Stimulated activated CD4-positive, alpha-beta T cell treated with anti-CD3 and anti-CD28 coated beads, Interleukin-2, amount 100 ng/mL, for 4 hours (primary cell): ENCODE results near the gene RTF1.
"Not testable (repeated sequence)": the region's sequence is repeated elsewhere in the genome, so short reads cannot be mapped to it uniquely, and the experiment has no call there.

Experiments
- DNase-seq: peaks from one replicate; pipeline ENCODE4 v3.0.0-alpha.2; 2020; ENCODE audit warnings: low read depth

Gene RTF1

DNA sequence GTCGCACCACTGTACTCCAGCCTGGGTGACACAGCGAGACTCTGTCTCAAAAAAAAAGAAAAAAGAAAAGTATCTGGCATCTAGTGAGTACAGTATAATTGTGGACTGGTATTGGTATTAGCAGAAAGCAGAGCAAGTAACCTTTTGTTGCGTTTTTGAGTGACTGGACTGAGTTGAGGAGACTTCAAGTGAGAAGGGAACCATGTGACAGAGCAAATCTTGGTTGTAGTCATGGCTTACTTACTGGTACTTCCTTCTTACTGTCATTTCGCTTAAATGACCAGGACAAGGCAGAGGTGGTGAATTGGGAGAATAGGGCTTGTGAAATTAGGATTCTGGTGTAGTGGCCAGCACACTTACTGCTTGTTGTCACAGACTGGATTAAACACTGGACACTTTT, 20.6 kb downstream of the RTF1 start:
- no peak for DNase-seq

DNA sequence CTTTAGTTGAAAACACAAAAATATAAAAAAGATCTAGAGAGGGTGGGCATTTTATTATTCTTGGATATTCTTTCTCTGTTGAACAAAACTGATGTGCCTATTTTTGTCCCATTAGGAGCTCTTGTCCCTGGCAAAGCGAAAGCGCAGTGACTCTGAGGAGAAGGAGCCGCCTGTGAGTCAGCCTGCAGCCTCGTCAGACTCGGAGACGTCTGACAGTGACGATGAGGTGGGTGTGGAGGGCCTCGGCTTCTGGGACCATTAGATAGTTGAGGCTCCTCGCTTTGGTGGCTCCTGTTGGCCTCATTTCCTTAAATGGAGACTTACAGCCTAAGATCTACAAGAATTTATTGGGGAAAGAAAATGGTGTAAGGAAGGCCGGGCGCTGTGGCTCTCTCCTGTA, 21.3 kb downstream of the RTF1 start:
- no peak for DNase-seq

DNA sequence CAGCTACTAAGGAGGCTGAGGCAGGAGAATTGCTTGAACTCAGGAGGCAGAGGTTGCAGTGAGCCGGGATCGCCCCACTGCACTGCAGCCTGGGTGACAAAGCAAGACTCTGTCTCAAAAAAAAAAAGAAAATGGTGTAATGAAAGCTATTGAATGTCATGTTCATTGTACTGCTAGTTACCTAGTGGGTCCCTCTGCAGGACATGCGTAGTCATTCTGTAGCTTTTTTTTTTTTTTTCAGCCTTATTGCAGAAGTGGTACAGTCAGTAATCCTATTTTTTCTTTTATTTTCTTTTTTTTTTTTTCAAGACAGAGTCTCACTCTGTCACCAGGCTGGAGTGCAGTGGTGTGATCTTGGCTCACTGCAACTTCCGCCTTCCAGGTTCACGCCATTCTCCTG, 21.9 kb downstream of the RTF1 start:
- not testable (repeated sequence) for DNase-seq

DNA sequence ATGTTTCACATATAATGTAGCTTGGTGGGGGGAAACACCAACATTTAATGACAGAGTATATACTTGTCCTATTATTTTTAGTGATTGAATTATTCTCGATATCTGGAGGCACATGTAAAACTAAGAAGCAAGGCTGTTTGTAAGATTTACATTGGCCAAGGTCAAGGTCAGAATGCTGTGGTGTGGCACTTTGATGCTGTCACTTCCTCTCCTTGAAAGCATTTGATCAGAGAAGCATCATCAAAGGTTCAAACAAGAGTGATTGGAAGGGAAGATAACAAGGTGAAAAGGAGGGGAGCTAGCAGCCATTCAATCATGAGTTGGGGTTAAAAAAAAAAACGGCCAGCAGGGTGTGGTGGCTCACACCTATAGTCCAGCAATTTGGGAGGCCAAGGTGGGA, 26.4 kb downstream of the RTF1 start:
- no peak for DNase-seq

DNA sequence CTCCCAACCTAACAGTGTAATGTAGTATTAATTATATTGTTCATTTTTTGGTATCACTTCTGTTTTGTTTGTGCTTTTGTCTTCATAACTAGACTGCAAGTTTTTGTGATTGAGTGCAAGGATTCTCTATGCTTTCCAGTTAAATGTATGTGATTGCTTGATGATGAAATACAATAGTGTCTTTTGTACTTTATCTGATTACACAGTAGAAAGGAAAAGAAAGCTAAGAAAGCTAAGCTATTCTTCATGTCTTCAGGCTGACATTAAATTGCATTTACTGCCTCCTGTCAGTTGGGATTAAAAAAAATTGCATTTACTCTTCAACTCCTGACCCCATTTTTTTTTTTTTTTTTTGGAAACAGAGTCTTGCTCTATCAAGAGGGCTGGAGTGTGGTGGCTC, 28.5 kb downstream of the RTF1 start:
- DNase-seq, result no peak

DNA sequence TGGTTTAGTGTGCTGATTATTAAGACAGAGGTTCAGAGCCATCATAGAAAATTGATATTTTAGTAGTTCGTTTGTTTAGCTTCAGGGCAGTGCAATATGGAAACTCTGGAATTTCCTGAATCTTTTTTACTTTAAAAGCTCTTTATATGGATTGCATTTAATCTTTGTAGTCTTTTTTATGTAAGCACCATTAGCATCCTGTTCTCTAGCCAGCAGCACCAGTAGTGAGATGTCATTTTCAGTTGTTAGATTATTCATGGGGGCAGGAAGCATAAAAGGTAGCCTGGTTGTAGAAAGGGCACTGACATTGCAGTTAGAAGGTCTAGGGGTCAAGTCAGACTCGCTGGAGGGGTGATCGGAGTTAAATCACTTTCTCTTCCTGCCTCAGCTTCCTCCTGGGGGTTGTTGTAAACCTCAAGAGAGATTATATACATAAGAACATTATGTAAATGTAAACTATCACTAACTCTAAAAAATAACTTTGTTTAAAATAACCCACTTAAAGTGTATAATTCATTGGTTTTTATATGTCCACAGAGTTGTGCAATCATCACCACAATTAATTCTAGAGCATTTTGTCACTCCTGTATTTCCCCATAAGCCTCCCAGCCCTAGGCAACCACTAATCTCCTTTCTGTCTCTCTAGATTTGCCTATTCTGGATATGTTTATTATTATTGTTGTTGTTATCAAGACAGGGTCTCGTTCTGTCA, 45.3 kb downstream of the RTF1 start:
- no peak for DNase-seq

DNA sequence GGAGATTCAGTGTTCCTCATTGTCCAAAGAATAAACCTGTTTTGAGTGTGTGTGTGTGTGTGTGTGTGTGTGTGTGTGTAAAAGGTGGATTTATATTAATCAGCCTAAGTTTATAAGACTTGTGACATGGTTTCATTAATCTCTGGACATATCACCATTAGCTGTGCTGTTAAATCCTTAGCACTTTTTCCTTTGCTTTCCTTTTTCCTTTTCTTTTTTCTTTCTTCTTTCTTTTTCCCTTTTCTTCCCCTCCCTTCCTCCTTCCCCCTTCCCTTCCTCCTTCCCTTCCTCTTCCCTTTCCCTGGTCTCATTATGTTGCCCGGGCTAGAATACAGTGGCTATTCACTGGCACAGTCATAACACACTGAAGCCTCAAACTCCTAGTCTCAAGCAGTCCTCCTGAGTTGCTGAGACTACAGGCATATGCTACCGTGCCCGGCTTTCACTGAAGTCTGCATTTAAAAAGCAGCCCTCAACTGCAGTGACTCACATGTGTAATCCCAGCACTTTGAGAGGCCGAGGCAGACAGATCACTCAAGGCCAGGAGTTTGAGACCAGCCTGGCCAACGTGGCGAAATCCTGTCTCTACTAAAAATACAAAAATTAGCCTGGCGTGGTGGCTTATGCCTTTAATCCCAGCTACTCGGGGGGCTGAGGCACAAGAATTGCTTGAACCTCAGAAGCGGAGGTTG, 48.1 kb downstream of the RTF1 start:
- no peak for DNase-seq

DNA sequence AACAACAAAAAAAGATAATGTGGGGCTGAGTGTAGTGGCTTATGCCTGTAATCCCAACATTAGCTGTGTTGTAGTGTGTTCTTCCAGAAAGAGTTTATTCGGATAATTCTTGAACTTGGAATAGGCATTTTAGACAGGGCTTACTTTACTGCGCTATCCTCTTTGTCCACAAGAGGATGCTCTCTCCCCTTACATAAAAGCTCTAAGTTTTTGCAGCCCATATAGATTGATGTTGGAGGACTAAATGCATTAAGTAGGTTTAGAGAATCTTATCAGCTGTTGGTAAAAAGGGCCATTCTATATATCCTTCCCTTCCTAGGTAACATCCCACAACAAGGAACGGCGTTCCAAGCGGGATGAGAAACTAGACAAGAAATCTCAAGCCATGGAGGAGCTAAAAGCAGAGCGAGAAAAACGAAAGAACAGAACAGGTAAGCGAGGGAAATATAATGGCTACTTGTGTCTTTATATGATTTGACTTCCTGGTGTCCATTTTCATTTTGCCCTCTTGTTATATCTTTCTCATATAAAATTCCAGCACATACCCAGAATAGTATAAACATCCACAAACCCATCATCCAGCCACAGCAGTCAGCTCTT, 49.0 kb downstream of the RTF1 start:
- DNase-seq, result no peak

DNA sequence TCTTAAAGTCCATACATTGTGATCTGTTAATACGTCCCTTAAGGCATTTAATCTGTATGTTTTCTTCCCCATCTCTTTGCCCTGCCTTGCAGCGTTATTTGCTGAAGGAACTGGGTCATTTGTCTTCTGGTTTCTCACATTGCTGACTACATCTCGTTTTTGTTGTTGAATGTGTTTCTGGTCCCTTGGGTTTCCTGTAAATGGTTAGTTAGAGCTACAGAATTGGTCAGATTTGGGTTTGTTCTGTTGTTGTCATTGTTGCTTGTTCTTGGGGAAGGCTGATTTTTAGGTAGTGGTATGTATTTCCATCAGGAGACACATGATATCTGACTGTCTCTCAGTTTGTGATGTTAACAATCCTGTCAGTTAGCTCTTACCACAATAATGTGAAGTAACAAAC, 49.8 kb downstream of the RTF1 start:
- no peak for DNase-seq

DNA sequence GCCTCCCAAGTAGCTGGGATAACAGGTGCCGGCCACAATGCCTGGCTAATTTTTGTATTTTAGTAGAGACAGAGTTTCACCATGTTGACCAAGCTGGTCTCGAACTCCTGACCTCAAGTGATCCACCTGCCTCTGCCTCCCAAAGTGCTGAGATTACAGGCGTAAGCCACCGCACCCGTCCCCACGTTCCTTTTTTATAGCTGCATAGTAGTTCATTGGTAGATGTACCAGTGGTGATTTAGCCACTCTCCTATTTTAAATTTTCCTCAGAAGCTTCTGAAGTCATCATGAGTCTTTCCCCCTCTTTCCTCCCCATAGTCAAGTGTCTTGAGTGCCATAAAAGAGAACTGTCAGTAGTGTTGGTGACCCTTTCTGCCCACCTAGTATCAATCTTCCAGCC, 52.7 kb downstream of the RTF1 start:
- not testable (repeated sequence) for DNase-seq

DNA sequence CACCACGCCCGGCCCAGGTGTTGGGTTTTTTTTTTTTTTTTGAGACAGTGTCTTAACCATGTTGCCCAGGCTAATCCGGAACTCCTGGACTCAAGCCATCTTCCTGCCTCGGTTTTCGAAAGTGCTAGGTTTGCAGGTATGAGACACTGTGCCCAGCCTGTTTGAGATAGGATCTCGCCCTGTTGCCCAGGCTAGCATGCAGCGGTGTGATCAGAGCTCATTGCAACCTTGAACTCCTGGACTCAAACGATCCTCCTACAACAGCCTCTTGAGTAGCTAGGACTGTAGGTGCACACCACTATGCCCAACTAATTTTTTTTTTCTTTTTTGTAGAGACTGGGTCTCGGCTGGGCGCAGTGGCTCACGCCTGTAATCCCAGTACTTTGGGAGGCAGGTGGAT, 56.5 kb downstream of the RTF1 start:
- DNase-seq, result no peak

DNA sequence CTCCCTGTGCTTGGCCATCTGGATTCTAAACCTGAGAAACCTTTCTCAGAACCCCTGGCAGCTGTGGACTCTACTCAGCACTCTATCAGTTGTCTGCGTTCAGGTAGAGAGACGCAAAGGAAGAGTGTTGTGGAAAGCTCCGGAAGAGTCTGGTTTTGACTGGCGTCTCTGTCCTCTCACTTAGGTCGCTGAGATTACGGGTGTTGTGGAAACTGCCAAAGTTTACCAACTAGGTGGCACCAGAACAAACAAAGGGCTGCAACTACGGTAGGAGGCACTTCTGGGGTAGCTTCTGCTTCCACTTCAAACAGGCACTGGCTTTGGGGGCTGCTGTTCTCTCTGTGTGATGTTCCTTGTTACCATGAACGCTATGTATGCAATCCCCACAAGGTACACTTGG, 57.5 kb downstream of the RTF1 start:
- no peak for DNase-seq

DNA sequence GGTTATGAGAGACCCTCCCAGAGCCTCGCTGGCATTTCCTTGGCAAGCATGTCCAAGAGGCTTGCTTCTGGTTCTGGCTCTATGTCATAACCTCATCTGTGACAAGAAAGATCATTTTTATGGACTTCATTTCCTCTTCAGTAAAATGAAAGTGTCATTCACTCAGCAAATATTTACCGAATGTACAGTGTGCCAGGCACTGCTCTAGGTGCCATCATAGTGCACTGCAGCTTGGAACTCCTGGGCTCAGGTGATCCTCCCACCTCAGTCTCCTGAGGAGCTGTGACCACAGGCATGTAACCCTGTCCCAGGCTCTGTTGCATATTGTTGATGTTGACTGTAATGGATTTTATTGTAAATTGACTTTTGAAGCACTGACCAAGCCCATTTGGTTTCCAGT, 58.0 kb downstream of the RTF1 start:
- DNase-seq, result no peak

DNA sequence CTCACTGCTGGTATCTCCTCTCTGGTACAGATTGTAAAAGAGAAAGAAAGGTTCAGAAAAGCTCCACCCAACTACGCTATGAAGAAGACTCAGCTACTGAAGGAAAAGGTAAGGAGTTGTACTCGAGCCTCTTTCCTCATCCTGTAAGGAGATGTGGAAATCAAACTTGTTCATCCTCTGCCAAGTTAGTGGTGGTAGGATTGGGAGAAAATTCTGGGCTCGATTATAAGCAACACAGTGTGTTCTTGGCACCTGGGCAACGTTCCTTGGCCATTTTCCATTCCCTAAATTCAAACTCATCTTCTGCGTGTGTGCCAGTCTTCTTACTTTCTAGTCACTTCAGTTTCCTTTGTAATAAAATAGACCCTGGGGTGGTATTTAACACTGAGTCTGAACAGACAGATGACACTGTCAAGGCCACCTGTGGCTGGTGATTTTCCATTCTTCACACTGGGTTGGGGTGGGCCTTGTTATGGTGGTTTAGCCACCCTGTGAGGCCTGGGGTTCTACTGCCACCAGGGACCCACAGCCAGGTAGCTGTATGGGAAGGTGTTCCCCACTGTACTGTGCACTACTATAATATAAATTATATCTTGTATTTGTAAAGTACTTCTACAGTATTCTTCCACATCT, 59.6 kb downstream of the RTF1 start:
- no peak for DNase-seq

DNA sequence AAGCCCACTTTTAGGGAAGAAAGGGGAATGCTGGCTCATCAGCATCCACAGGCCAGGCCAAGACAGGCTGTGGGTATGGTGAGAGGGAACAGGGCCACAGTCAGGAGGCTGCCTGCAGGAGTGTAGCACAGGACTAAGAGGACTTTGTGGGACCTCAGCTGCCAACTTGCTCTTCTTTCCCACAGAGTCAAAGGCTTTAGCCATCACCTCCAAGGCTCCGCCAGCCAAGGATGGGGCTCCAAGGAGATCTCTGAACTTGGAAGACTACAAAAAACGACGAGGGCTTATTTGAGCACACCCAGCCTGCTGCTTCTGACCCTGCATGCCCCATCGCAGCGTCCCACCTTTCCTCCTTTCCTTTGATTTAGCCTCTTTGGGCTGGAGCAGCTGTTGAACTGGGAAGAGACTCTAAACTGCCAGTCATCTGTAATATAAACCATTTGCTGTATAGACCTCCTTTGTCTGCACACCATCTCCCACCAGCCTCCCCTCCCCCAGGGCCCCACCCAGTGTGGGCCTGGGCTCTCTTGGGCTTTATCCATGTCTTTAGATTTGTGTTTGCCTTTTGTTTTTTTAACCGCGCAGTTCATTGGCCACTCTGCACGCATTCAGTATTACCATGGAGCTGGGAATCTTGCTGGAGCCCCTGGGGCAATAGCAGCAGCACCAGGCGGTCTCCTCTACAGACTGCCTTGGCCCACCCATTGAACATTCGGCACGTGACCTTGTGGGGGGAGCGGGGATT, 63.7 kb downstream of the RTF1 start:
- no peak for DNase-seq

DNA sequence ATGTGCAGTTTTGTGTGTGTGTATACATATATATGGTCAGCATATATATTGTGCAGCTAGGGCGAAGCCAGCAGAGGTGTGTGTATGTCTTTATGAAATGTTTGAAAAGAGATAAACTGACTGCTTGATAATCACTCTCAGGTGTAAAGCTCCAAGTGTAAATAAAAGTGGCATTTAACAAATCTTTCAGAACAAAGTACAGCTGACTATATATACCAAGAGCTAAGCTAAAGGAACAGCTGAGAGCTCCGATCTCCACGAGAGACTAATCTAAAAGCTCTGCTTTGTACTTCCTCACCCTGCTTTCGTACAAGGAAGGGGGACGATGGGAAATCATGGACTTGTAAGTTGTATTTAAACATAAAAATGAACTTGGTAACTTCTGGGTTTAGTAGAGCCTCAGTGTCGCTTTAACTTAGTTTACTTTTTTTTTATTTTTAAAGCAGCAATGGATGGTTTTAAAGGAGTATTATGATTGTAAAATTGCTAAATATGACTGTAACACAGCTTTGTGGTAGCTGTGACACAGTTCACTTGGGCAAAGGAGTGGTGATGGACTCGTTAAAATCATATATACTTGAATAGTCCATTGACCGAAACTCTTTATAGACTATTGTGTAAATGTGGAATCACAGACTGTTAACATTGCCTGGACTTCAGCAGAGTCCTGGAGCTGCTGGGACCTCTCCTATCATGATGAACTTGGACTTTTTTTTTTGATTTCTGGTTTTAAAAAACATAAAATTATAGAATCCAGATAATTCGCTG, 65.4 kb downstream of the RTF1 start:
- no peak for DNase-seq

DNA sequence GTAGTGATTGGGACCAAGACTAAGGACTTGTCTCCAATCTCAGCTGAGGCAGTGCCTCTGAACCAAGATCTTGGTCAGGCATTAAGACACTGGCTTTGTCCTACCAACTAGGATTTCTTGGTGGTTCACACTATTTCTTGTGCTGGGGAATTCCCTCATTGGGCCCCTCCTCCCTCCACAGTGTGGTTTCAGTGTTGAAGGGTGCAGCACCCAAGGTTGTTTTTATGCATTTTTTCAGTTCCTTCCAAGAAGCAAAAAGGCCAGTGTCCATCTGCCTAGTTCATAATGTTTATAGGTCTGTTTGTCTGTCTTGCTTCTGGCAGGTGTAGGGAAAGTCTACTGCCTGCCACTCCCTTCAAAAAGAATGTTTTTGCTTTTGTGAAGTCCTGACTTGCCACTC, 66.2 kb downstream of the RTF1 start:
- DNase-seq, result no peak

DNA sequence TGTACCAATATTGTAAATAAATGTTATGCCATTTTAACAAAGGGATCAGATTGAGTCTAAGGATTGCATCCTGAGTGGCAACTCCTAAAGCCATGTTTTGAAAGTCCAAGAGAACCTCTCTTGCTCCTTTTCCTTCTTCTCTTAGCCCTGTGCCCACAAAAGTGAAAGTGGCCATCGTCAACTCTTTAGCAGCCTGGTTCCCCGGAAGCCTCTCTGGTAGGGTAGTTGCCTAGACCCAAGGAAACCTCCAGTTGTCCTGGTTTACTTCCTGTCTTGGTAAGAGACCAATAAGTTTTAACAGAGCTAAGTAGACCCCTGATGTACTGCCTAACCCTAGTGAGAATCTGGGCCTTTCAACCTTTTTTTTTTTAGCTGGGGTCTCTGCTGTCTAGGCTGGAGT, 66.6 kb downstream of the RTF1 start:
- no peak for DNase-seq

DNA sequence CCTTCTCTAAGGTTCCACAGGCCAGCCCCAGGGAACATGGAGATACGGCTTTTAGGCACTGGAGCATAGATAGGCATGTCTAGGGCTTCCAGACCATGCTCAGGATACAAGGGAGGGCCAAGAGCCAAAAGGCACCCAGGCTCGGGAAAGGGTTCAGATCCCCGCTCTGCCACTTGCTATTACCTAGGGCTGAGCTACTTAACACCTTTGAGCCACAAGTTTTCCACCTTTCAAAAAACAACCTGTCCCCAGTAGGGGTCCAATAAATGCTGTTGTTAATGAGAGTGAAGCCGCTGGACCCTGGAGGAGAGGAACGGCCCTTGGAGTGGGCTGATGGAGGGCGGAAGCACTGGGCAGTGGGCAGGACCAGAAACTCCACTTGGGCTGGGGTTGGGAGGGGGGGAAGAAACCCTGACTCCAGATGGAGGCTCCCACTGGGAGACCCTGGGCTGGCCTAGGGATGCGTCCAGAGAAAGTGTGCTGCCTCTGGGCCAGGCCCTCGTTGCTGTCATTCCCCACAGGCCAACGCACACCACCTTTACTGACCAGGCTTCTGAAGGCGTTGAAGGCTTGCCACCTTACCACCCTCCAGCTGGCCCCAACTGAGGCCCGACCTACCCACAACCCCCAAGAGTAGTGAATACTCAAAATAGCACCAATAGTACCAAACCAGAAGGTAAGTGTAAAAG, 68.2 kb downstream of the RTF1 start:
- no peak for DNase-seq

DNA sequence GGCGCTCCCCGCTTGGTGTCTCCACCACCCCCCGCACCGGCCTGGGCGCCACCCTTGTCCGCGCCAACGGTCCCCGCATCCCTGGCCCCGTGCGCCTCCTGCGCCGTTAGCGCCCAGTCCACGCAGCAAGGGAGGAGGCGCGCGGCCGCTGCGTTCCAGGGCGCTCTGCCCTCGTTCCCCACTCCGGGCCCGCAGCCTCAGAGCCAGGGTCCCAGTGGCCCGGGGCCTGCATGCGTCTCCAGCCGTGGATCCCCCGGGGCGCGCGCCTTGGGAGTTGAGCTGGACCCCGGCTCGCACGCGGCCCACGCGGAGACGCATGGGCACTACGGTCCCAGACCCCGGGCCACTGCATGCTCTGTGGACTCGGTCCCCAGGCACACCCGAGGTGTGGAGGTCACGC, 69.4 kb downstream of the RTF1 start:
- no peak for DNase-seq

DNA sequence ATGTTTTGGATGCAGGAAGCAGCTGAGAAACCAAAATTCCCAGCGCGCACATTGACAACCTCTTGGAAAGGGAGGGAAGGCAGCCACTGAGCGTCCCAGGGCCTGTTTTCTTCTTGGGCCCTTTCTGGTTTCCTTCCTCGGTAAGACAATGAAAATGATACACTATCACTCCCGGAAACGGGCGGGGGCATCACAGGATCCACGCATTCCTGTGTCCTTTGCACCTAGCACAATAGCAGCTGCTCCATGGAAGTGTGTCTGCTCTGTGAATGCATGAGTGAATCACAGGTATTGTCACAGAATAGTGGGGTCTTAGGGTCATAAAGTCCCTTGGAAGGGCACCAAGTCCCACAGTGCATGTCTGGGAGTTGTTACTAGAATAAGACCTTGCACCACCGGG, 70.5 kb downstream of the RTF1 start:
- no peak for DNase-seq
